GM12878 (cell line): ENCODE results near the gene MALRD1. TPM values are rescaled to one million over a fixed set of nuclear protein-coding genes. Genes with fewer than 3 reads are reported as not detected.

Experiments
- ATAC-seq: fragments of 200-7000 bp; cut with Tn5 transposase; 3 replicates; pipeline ENCODE4 v1.9.1; 2020; ENCODE audit warnings: mild to moderate bottlenecking, moderate library complexity
- BruUV-seq: library from RNA; stranded (reverse); fragments of 400-500 nt; replicated peaks from 2 replicates; lab custom pipeline; 2021; lab: Mats Ljungman, UMichigan
- CTCF ChIA-PET: fragments of 300-600 bp; sonication (Branson Sonifier 250); formaldehyde crosslinking; extraction: SDS; loops from one replicate; lab custom pipeline; 2021; ENCODE audit warnings: inconsistent platforms; lab: Yijun Ruan, JAX
- POLR2A ChIA-PET: fragments of 350-600 bp; formaldehyde crosslinking; extraction: SDS; loops from one replicate; lab custom pipeline; 2021; ENCODE audit warnings: inconsistent platforms; lab: Charles Lee
- RAD21 ChIA-PET: fragments of 300-600 bp; sonication (Branson Sonifier 250); formaldehyde crosslinking; loops from one replicate; lab custom pipeline; 2023; ENCODE audit warnings: antibody characterized with exemption; ENCODE audit not compliant: unreplicated experiment; lab: Charles Lee
- SMC1A ChIA-PET: fragments of 300-600 bp; sonication (Branson Sonifier 250); formaldehyde crosslinking; loops from one replicate; lab custom pipeline; 2023; ENCODE audit not compliant: unreplicated experiment, uncharacterized antibody; lab: Charles Lee
- DNase-seq: peaks from one replicate; pipeline ENCODE4 v3.0.0-alpha.2; 2011; ENCODE audit warnings: low read depth, low spot score
- FAIRE-seq: peaks from 3 replicates; lab custom pipeline; 2011; peaks lifted over from hg19 to GRCh38; lab: Jason Lieb, UNC
- H2AFZ ChIP-seq: 2 replicates; pipeline ENCODE4 v1.6.0; 2011; ENCODE audit warnings: low read depth, low read length, control low read depth; ENCODE audit not compliant: control insufficient read depth
- H3K27ac ChIP-seq: 2 replicates; pipeline ENCODE4 v1.5.1; 2011; ENCODE audit warnings: control low read depth; ENCODE audit not compliant: control insufficient read depth, insufficient read depth
- H3K27me3 ChIP-seq, 2 experiments: replicated peaks in 1 of 2; 2 replicates each; pipeline versions ENCODE4 v1.6.0 to v1.6.1; 2011; ENCODE audit warnings: low read length in 1 of 2; ENCODE audit not compliant: control insufficient read depth in 2 of 2, insufficient read depth in 2 of 2
- H3K36me3 ChIP-seq, 2 experiments: 2 replicates each; pipeline ENCODE4 v1.5.1; 2011; ENCODE audit warnings: low read length in 1 of 2; ENCODE audit not compliant: control insufficient read depth in 2 of 2, insufficient read depth in 2 of 2
- H3K4me1 ChIP-seq: 2 replicates; pipeline ENCODE4 v1.6.1; 2011; ENCODE audit warnings: mild to moderate bottlenecking, low read length, moderate library complexity, mixed read lengths; ENCODE audit not compliant: control insufficient read depth, insufficient read depth
- H3K4me2 ChIP-seq: 2 replicates; pipeline ENCODE4 v1.6.0; 2011; ENCODE audit warnings: control low read depth; ENCODE audit not compliant: control insufficient read depth, insufficient read depth
- H3K4me3 ChIP-seq: fragments of 200-600 bp; sonication (generic); 2 replicates; pipeline ENCODE4 v1.5.1; 2016
- H3K79me2 ChIP-seq: 2 replicates; pipeline ENCODE4 v1.6.0; 2011; ENCODE audit warnings: low read length; ENCODE audit not compliant: control insufficient read depth, insufficient read depth
- H3K9ac ChIP-seq: 2 replicates; pipeline ENCODE4 v1.8.0; 2011; ENCODE audit warnings: low read length, control low read depth, mixed read lengths; ENCODE audit not compliant: control insufficient read depth, insufficient read depth
- H3K9me3 ChIP-seq: replicated peaks from 3 replicates; pipeline ENCODE4 v1.5.1; 2011; ENCODE audit warnings: mild to moderate bottlenecking, low read length; ENCODE audit not compliant: control insufficient read depth, insufficient read depth
- H4K20me1 ChIP-seq: 2 replicates; pipeline ENCODE4 v1.6.0; 2011; ENCODE audit not compliant: control insufficient read depth, insufficient read depth
- ATF2 ChIP-seq: IDR thresholded peaks from 2 replicates; pipeline ENCODE4 v1.6.1; 2012; ENCODE audit warnings: low read length, inconsistent platforms
- BACH1 ChIP-seq: fragments of 450-650 bp; IDR thresholded peaks from 2 replicates; pipeline ENCODE4 v1.6.1; 2017; ENCODE audit warnings: mild to moderate bottlenecking, borderline replicate concordance
- CHD1 ChIP-seq: IDR thresholded peaks from 2 replicates; pipeline ENCODE4 v1.6.1; 2012; ENCODE audit warnings: low read depth, low read length, improper control_type of control experiment
- CHD2 ChIP-seq: IDR thresholded peaks from 2 replicates; pipeline ENCODE4 v1.6.1; 2011; ENCODE audit warnings: low read depth, low read length, improper control_type of control experiment, borderline replicate concordance
- DPF2 ChIP-seq: fragments of 450-650 bp; IDR thresholded peaks from 2 replicates; pipeline ENCODE4 v1.6.1; 2017; ENCODE audit warnings: mild to moderate bottlenecking
- PAX5 ChIP-seq: IDR thresholded peaks from 2 replicates; pipeline ENCODE4 v1.6.1; 2011; ENCODE audit warnings: low read depth, low read length, borderline replicate concordance
- RB1 ChIP-seq: fragments of 450-650 bp; formaldehyde crosslinking; IDR thresholded peaks from 2 replicates; pipeline ENCODE4 v1.6.1; 2017; ENCODE audit warnings: mild to moderate bottlenecking, borderline replicate concordance
- TARDBP ChIP-seq: IDR thresholded peaks from 2 replicates; pipeline ENCODE4 v1.6.1; 2016; ENCODE audit warnings: borderline replicate concordance
- TBL1XR1 ChIP-seq: IDR thresholded peaks from 2 replicates; pipeline ENCODE4 v1.6.1; 2012; ENCODE audit warnings: low read depth, low read length, improper control_type of control experiment
- ZNF592 ChIP-seq: fragments of 450-650 bp; IDR thresholded peaks from 2 replicates; pipeline ENCODE4 v1.6.1; 2017; ENCODE audit warnings: mild to moderate bottlenecking, moderate library complexity
- ZSCAN29 ChIP-seq: fragments of 450-650 bp; IDR thresholded peaks from 2 replicates; pipeline ENCODE4 v1.6.1; 2017; ENCODE audit warnings: mild to moderate bottlenecking, moderate library complexity
- WGBS: methylation state at CpG from one replicate; pipeline ENCODE4 v1.1.6; 2016; ENCODE audit warnings: low lambda C conversion rate; ENCODE audit not compliant: insufficient replicate concordance, insufficient coverage; ENCODE audit errors: missing lambda C conversion rate; 5-methylcytosine and 5-hydroxymethylcytosine counted together
- in situ Hi-C: fragments of 300-500 bp; cut with MboI; formaldehyde crosslinking; loops from 9 replicates; pipeline ENCODE4 v1.14.3; 2018; ENCODE audit warnings: mixed read lengths
- intact Hi-C: fragments of 100-400 bp; cut with micrococcal nuclease; formaldehyde crosslinking; loops from one replicate; pipeline ENCODE4 v1.14.2; 2022; ENCODE audit not compliant: unreplicated experiment
- polyA plus RNA-seq, 11 experiments: library from polyadenylated mRNA; depleted of rRNA in 4 of 11; unstranded in 6 of 11; stranded (reverse) in 5 of 11; fragments of >200 nt; fragmentation: Nextera tagmentation in 4 of 11; fragmentation: Illumina TruSeq in 1 of 11; extraction: Ambion mirVana in 4 of 11; extraction: Trizol in 1 of 11; gene quantifications; 1 replicate in 1 of 11; 2 replicates in 10 of 11; pipeline versions ENCODE4 v1.2.1 to v1.2.3, GENCODE V29; 2011 to 2016; ENCODE audit warnings: inconsistent platforms in 2 of 11, missing spikeins in 2 of 11, low read depth in 1 of 11
- total RNA-seq, 4 experiments: library from RNA; depleted of rRNA in 3 of 4; stranded (reverse); fragments of >200 nt in 3 of 4; fragmentation: Illumina TruSeq in 1 of 4; extraction: Trizol in 1 of 4; gene quantifications; 2 replicates each; pipeline versions ENCODE4 v1.2.1 to v1.2.3, GENCODE V29; 2013 to 2021
- TF ChIP-seq, protein P1 (sequence below): fragments of 150-350 bp; IDR thresholded peaks from 2 replicates; pipeline ENCODE4 v1.6.1; 2014; ENCODE audit warnings: mild to moderate bottlenecking, low read depth, low read length
- TF ChIP-seq, protein P2 (sequence below): fragments of 450-650 bp; IDR thresholded peaks from 2 replicates; pipeline ENCODE4 v1.6.1; 2018; ENCODE audit warnings: mild to moderate bottlenecking, low read depth, moderate library complexity; ENCODE audit not compliant: partially characterized antibody

The MALRD1 gene
- total and polyA plus RNA-seq, 10 of the 15 experiments (the other 5 are each of a cell fraction or from before 2014, with no cell fraction given): 0.12 to 6.6 (median 0.26) TPM; not detected in 2

GRCh38 chr10:19373988-19374387, 325.4 kb downstream of the MALRD1 start (continued):
- TF ChIP-seq, protein P1, sequence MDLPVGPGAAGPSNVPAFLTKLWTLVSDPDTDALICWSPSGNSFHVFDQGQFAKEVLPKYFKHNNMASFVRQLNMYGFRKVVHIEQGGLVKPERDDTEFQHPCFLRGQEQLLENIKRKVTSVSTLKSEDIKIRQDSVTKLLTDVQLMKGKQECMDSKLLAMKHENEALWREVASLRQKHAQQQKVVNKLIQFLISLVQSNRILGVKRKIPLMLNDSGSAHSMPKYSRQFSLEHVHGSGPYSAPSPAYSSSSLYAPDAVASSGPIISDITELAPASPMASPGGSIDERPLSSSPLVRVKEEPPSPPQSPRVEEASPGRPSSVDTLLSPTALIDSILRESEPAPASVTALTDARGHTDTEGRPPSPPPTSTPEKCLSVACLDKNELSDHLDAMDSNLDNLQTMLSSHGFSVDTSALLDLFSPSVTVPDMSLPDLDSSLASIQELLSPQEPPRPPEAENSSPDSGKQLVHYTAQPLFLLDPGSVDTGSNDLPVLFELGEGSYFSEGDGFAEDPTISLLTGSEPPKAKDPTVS: no peak
- TF ChIP-seq RB1: no peak
- TF ChIP-seq DPF2: no peak
- TF ChIP-seq CHD2: no peak
- TF ChIP-seq, protein P2, sequence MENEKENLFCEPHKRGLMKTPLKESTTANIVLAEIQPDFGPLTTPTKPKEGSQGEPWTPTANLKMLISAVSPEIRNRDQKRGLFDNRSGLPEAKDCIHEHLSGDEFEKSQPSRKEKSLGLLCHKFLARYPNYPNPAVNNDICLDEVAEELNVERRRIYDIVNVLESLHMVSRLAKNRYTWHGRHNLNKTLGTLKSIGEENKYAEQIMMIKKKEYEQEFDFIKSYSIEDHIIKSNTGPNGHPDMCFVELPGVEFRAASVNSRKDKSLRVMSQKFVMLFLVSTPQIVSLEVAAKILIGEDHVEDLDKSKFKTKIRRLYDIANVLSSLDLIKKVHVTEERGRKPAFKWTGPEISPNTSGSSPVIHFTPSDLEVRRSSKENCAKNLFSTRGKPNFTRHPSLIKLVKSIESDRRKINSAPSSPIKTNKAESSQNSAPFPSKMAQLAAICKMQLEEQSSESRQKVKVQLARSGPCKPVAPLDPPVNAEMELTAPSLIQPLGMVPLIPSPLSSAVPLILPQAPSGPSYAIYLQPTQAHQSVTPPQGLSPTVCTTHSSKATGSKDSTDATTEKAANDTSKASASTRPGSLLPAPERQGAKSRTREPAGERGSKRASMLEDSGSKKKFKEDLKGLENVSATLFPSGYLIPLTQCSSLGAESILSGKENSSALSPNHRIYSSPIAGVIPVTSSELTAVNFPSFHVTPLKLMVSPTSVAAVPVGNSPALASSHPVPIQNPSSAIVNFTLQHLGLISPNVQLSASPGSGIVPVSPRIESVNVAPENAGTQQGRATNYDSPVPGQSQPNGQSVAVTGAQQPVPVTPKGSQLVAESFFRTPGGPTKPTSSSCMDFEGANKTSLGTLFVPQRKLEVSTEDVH: no peak

DNA sequence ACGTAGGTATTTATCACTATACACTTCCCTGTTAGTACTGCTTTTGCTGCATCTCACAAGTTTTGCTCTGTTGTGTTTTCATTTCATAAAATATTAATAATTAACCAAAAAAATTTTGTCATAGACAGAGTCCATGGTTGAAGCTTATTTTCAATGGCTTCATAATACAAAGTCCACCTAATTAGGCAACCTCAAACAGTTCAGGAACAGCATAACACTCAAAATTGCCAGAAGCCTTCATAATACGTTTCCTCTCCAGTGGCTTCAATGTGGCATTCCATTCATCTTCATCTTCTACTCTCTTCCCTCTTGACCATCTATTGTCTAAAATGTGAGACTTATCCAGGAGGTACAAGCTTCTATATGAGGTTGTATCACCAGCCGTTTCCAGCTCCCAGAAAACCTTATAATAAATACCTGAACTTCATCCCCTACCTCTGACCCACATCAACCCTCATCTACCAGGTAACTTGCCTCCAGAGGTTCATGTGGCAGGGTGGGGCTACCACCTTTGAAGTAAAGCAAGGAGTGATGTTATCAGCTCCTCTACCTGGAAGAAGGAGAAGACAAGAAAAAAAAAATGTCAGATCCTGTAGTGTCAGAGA, 337.3 kb downstream of the MALRD1 start:
- in situ Hi-C loops: no loop called here
- Histone ChIP-seq H3K27ac (no peak overlapping the region), H3K79me2 (no peaks in the 10 kb centered on the region), H2AFZ (no peak overlapping the region), H3K4me3 (no peak overlapping the region), H3K9me3 (no peaks in the 10 kb centered on the region), H3K36me3 (no peaks in the 10 kb centered on the region), H3K27me3 (no peaks in the 10 kb centered on the region), H4K20me1 (no peaks in the 10 kb centered on the region), H3K4me2 (no peak overlapping the region), H3K9ac (no peak overlapping the region), H3K4me1 (no peaks in the 10 kb centered on the region)
- ATAC-seq: no peak
- FAIRE-seq: no peak
- intact Hi-C loops: no loop called here
- ChIA-PET SMC1A (interaction anchor here (0.6 to 1.8 kb wide), 5 partner anchors 9 to 1199 kb away, joined by 3 to 6 read pairs (median 4); no protein-coding TSS in a partner anchor), CTCF (no interaction called here), POLR2A (no interaction called here), RAD21 (no interaction called here)
- no peak for DNase-seq
- BruUV-seq: no TSS peak
- 5% methylated on average over 3 of the region's 3 CpGs for WGBS
- TF ChIP-seq TBL1XR1 (no peak), ZSCAN29 (no peak), CHD1 (no peak), TARDBP (no peak), BACH1 (no peak), ATF2 (no peak), RB1 (no peak), ZNF592 (no peak), PAX5 (no peak)
